HG02870 (cell line): ENCODE results near the gene ZBTB26.
"Not testable (repeated sequence)": the region's sequence is repeated elsewhere in the genome, so short reads cannot be mapped to it uniquely, and the experiment has no call there.

Experiments
- ATAC-seq: cut with Tn5 transposase; IDR thresholded peaks from one replicate; pipeline ENCODE4 v1.9.1; 2021; ENCODE audit warnings: mild to moderate bottlenecking, moderate library complexity; ENCODE audit not compliant: unreplicated experiment

ZBTB26 gene

GRCh38 chr9:122929796-122930354 lies 1.4 kb downstream of the ZBTB26 start:
- no peak for ATAC-seq

DNA sequence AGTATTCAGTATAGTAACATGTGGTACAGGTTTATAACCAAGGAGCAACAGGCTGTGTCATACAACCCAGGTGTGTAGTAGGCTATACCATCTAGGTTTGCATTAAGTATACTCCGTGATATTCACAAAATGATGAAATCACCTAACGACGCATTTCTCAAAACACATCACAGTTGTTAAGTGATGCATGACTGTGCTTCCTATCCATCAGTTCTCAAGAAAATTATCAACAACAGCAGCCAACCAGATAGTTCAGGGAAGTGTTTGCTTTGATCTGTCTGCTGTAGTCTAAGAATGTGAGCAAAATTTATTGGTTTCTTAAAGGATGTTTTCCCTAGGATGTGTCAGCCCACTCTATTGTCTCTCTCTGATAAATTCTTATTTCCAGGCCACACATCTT lies 7.4 kb downstream of the ZBTB26 start:
- ATAC-seq, result no peak

DNA sequence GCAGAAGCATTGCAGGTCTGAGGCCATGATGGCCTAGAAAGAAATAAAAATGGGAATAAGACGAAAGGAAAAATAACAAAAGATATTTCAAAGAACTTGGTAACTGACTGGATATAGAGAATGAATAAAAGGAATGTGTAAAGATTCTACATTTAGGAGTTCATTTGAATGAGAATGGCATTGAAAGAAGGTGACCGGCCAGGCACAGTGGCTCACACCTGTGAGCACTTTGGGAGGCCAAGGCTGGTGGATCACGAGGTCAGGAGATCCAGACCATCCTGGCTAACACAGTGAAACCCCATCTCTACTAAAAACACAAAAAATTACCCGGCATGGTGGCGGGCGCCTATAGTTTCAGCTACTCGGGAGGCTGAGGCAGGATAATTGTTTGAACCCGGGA lies 8.6 kb downstream of the ZBTB26 start:
- no peak for ATAC-seq

DNA sequence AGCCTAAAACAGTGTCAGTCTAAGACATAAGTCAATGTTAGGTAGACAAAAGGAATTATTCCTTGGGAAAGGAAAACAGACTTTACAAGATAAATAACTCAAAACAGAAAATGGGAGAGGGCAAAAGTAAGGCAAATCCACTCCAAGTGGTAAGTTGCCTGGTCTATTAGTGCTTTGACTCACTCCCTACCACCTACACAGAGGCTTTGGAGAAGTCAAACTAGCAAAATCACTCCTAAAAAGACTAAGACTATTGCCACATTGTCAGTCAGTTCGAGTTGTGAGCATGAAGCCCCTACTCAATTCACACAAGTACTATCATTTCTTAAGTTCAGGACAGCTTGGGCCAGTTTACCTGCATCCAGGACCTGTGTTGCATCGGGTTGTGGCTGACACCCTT lies 13.0 kb downstream of the ZBTB26 start:
- ATAC-seq, result no peak

DNA sequence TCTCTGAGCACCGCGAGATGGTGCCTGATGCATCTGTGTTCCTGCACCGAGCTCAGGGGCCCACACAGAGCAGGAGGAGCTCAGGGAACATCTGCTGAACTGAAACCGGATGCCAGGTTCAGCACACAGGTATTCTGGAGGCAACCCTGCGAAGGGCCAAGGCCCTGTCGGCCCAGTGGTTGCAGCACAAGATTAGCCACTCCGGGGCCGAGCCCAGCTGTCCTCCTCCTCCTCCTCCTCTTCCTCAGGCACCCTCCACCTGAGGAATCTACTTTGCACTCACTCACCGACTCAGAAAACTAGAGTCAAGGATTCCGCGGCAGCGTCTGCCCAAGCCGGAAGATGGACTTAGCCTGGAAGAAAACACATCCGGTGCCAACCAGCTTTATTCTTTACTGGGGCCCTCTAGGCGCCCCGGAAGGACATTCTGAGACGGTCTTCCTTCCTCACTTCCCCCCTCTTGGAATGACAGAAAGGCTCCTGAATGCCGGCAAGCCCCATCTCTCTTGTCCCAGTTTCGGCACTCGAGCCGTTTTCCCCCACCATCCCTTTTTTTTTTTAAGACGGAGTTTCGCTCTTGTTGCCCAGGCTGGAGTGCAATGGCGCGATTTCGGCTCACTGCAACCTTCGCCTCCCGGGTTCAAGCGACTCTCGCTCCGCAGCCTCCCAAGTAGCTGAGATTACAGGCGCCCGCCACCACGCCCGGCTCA lies 18.2 kb downstream of the ZBTB26 start, which contains the start of gene ZBTB6:
Gene ZBTB6, minus strand, starts transcription at position 360 of the 710 bp plus-strand sequence. CDS start 1,251 bp downstream, outside the sequence.
- ATAC-seq, result peak; percentile 96

DNA sequence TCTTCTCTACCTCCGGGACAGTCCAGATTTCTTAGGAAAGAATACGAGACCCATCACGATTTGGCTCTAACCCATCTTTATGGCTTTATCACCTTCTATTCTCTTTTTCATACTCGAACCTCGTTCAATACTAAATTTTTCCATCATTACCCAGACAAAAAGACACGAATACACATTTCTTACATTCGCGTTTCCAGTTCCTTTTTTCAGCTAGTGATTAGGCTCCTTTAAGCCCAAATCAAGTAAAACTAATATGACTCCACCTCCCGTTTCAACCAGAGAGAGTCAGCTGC lies 18.7 kb downstream of the ZBTB26 start:
- no peak for ATAC-seq

- not testable (repeated sequence) for ATAC-seq
Observed at GRCh38 chr9:122906122-122906521, 25.2 kb downstream of the ZBTB26 start.

DNA sequence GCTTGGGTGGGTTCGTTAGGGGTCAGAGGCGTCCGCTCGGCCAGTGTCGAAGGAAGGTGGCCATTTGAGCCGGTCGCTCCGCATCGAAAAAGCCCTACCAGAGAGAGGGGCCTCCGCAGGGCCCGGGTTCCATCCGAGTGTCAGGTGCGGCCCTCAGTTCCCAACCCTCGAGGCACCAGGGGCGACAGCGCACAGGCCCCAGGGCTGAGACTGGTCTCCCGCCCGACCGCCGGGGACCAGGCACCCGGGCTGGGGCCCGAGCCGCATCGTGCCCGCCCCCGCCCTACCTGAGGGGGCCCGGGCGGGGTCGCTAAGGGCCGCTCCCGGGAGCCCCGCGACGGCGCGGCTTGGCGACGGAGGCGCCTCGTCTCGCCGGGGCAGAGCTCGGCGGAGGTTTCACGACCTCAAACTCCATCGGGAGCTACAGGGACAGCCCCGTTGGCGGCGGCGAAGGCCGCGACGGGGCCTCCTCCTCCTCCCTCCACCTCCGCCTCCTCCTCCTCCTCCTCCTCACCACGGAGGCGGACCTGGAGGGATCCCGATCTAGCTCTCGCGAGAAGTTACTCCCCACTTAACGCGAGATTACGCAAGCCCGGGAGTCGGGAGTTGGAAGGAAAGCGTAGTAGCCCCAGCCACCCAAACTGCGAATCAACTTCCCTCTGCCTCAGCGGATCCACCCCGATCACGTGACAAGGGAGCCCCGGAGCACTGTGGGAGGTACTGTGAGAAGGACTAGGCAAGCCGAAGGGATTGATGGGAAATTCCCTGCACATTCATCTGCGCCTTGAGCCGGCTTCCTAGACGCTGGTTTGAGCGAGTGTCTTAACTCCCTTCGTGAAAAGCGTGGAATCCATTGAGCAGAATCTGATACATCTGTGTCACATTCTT lies 26.2 kb downstream of the ZBTB26 start, which contains the start of gene RC3H2:
Gene RC3H2, minus strand, starts transcription at position 537 of the 888 bp plus-strand sequence. CDS start 7,850 bp downstream, outside the sequence.
- ATAC-seq, result peak; percentile 75

- ATAC-seq, result peak; percentile 18
Observed at GRCh38 chr9:122904466-122904822, 26.9 kb downstream of the ZBTB26 start.

GRCh38 chr9:122900791-122901190 lies 30.5 kb downstream of the ZBTB26 start:
- ATAC-seq, result no peak

DNA sequence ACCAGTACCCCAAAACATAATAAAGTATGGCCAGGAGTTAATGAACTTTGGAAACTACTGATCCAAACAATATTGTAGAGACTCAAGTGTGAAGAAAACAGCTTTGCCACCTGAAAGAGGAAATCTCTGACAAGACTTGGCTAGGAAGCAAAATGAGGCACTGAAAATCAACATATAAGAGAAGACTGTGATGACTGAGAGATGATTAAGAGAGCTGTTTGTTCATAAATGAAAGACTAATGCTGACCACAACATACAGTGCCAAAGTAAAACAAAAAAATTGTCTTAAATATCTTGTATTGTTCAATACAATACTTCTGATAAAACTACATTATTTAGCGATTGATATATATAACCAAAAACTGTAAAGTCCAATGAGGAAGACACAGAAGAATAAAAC lies 33.3 kb downstream of the ZBTB26 start:
- ATAC-seq, result no peak

DNA sequence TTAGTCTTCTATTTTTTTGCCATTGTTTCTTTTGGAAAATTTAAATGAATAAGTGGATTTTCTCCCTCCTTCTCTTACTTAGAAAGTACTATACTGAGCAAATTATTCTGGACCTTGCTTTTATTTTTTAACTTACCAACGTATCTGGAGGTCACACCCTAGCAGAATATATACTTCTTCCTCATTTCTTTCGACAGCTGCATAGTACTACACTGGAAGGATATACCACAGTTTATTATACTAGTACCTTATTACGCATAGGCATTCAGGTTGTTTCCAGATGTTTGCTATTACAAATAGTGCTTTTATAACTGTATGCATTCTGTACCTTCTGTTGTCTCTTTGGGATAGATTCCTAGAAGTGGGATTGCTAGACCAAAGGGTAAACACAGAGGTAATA lies 42.8 kb downstream of the ZBTB26 start:
- ATAC-seq, result no peak

DNA sequence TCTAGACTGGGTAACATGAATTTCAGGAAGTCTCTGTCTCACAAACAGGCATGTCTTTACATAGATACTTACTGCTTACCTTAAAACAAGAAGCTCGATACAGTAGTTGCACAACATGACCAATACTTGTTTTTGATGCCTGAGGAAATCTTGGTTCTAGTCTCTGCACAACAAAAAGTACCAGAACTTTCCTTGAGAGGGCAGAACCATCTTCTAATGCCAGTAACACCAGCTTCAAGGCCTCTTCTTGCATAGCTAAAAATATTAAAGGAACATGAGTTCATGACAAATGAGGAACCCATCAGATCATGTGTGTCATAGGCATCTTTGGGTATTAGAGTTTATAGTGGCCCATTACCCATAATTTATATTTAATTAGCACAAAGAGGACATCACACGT lies 48.2 kb downstream of the ZBTB26 start:
- no peak for ATAC-seq

GRCh38 chr9:122879443-122879842 lies 51.9 kb downstream of the ZBTB26 start:
- no peak for ATAC-seq

GRCh38 chr9:122875523-122875922 lies 55.8 kb downstream of the ZBTB26 start:
- no peak for ATAC-seq

DNA sequence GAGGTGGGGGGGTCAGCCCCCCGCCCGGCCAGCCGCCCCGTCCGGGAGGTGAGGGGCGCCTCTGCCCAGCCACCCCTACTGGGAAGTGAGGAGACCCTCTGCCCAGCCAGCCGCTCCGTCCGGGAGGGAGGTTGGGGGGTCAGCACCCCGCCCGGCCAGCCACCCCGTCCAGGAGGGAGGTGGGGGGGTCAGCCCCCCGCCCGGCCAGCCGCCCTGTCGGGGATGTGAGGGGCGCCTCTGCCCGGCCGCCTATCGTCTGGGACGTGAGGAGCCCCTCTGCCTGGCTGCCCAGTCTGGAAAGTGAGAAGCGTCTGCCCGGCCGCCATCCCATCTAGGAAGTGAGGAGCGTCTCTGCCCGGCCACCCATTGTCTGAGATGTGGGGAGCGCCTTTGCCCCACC lies 64.0 kb downstream of the ZBTB26 start:
- ATAC-seq, result not testable (repeated sequence)

DNA sequence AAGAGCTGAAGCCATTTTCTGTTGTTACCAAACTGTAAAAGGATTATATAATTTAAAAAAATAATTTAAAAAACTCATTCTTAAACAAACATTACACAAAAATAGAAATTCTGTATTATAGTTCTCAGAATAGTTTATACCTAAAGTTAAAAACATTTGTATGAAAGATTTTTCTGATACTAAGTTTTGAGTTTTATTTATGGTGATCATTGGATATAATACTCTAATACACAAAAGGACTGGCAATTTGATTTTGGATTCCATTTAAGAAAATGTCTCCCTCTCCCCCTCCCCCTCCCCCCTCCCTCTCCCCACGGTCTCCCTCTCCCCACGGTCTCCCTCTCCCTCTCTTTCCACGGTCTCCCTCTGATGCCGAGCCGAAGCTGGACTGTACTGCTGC lies 65.2 kb downstream of the ZBTB26 start:
- no peak for ATAC-seq
